GM12878 (cell line): ENCODE results near the gene ISG20. TPM values are rescaled to one million over a fixed set of nuclear protein-coding genes. Genes with fewer than 3 reads are reported as not detected.
A peak's percentile ranks its signal among the peaks of the same experiment; 100 is the strongest.

Experiments used
- ATAC-seq: fragments of 200-7000 bp; cut with Tn5 transposase; 3 replicates; pipeline ENCODE4 v1.9.1; 2020; ENCODE audit warnings: mild to moderate bottlenecking, moderate library complexity
- BruUV-seq: library from RNA; stranded (reverse); fragments of 400-500 nt; replicated peaks from 2 replicates; lab custom pipeline; 2021; lab: Mats Ljungman, UMichigan
- CTCF ChIA-PET: fragments of 300-600 bp; sonication (Branson Sonifier 250); formaldehyde crosslinking; extraction: SDS; loops from one replicate; lab custom pipeline; 2021; ENCODE audit warnings: inconsistent platforms; lab: Yijun Ruan, JAX
- POLR2A ChIA-PET: fragments of 350-600 bp; formaldehyde crosslinking; extraction: SDS; loops from one replicate; lab custom pipeline; 2021; ENCODE audit warnings: inconsistent platforms; lab: Charles Lee
- RAD21 ChIA-PET: fragments of 300-600 bp; sonication (Branson Sonifier 250); formaldehyde crosslinking; loops from one replicate; lab custom pipeline; 2023; ENCODE audit warnings: antibody characterized with exemption; ENCODE audit not compliant: unreplicated experiment; lab: Charles Lee
- SMC1A ChIA-PET: fragments of 300-600 bp; sonication (Branson Sonifier 250); formaldehyde crosslinking; loops from one replicate; lab custom pipeline; 2023; ENCODE audit not compliant: unreplicated experiment, uncharacterized antibody; lab: Charles Lee
- DNase-seq: peaks from one replicate; pipeline ENCODE4 v3.0.0-alpha.2; 2011; ENCODE audit warnings: low read depth, low spot score
- FAIRE-seq: peaks from 3 replicates; lab custom pipeline; 2011; peaks lifted over from hg19 to GRCh38; lab: Jason Lieb, UNC
- H2AFZ ChIP-seq: 2 replicates; pipeline ENCODE4 v1.6.0; 2011; ENCODE audit warnings: low read depth, low read length, control low read depth; ENCODE audit not compliant: control insufficient read depth
- H3K27ac ChIP-seq: 2 replicates; pipeline ENCODE4 v1.5.1; 2011; ENCODE audit warnings: control low read depth; ENCODE audit not compliant: control insufficient read depth, insufficient read depth
- H3K27me3 ChIP-seq, 2 experiments: replicated peaks in 1 of 2; 2 replicates each; pipeline versions ENCODE4 v1.6.0 to v1.6.1; 2011; ENCODE audit warnings: low read length in 1 of 2; ENCODE audit not compliant: control insufficient read depth in 2 of 2, insufficient read depth in 2 of 2
- H3K36me3 ChIP-seq, 2 experiments: 2 replicates each; pipeline ENCODE4 v1.5.1; 2011; ENCODE audit warnings: low read length in 1 of 2; ENCODE audit not compliant: control insufficient read depth in 2 of 2, insufficient read depth in 2 of 2
- H3K4me1 ChIP-seq: 2 replicates; pipeline ENCODE4 v1.6.1; 2011; ENCODE audit warnings: mild to moderate bottlenecking, low read length, moderate library complexity, mixed read lengths; ENCODE audit not compliant: control insufficient read depth, insufficient read depth
- H3K4me2 ChIP-seq: 2 replicates; pipeline ENCODE4 v1.6.0; 2011; ENCODE audit warnings: control low read depth; ENCODE audit not compliant: control insufficient read depth, insufficient read depth
- H3K4me3 ChIP-seq: fragments of 200-600 bp; sonication (generic); 2 replicates; pipeline ENCODE4 v1.5.1; 2016
- H3K79me2 ChIP-seq: 2 replicates; pipeline ENCODE4 v1.6.0; 2011; ENCODE audit warnings: low read length; ENCODE audit not compliant: control insufficient read depth, insufficient read depth
- H3K9ac ChIP-seq: 2 replicates; pipeline ENCODE4 v1.8.0; 2011; ENCODE audit warnings: low read length, control low read depth, mixed read lengths; ENCODE audit not compliant: control insufficient read depth, insufficient read depth
- H3K9me3 ChIP-seq: replicated peaks from 3 replicates; pipeline ENCODE4 v1.5.1; 2011; ENCODE audit warnings: mild to moderate bottlenecking, low read length; ENCODE audit not compliant: control insufficient read depth, insufficient read depth
- H4K20me1 ChIP-seq: 2 replicates; pipeline ENCODE4 v1.6.0; 2011; ENCODE audit not compliant: control insufficient read depth, insufficient read depth
- DPF2 ChIP-seq: fragments of 450-650 bp; IDR thresholded peaks from 2 replicates; pipeline ENCODE4 v1.6.1; 2017; ENCODE audit warnings: mild to moderate bottlenecking
- IKZF2 ChIP-seq, 2 experiments: fragments of 450-650 bp; IDR thresholded peaks; 2 replicates each; pipeline ENCODE4 v1.6.1; 2017; ENCODE audit warnings: mild to moderate bottlenecking in 2 of 2, moderate library complexity in 2 of 2
- MEF2A ChIP-seq: IDR thresholded peaks from 2 replicates; pipeline ENCODE4 v1.6.1; 2011; ENCODE audit warnings: low read depth, mild to moderate bottlenecking, low read length, moderate library complexity; ENCODE audit not compliant: insufficient read depth
- MTA2 ChIP-seq: fragments of 450-650 bp; IDR thresholded peaks from 2 replicates; pipeline ENCODE4 v1.6.1; 2016; ENCODE audit warnings: low read depth, mild to moderate bottlenecking, moderate library complexity
- PAX8 ChIP-seq: fragments of 450-650 bp; IDR thresholded peaks from 2 replicates; pipeline ENCODE4 v1.6.1; 2017; ENCODE audit warnings: mild to moderate bottlenecking, moderate library complexity
- RBBP5 ChIP-seq: fragments of 200-600 bp; sonication (generic); conservative IDR thresholded peaks from 2 replicates; pipeline ENCODE4 v1.6.1; 2016
- TARDBP ChIP-seq: IDR thresholded peaks from 2 replicates; pipeline ENCODE4 v1.6.1; 2016; ENCODE audit warnings: borderline replicate concordance
- YBX1 ChIP-seq: fragments of 450-650 bp; IDR thresholded peaks from 2 replicates; pipeline ENCODE4 v1.6.1; 2016; ENCODE audit warnings: antibody characterized with exemption
- YY1 ChIP-seq: IDR thresholded peaks from 2 replicates; pipeline ENCODE4 v1.6.1; 2011; ENCODE audit warnings: low read depth, mild to moderate bottlenecking, low read length
- ZZZ3 ChIP-seq: IDR thresholded peaks from 2 replicates; pipeline ENCODE4 v1.6.1; 2011; ENCODE audit warnings: low read depth; ENCODE audit not compliant: control insufficient read depth, insufficient read length
- WGBS: methylation state at CpG from one replicate; pipeline ENCODE4 v1.1.6; 2016; ENCODE audit warnings: low lambda C conversion rate; ENCODE audit not compliant: insufficient replicate concordance, insufficient coverage; ENCODE audit errors: missing lambda C conversion rate; 5-methylcytosine and 5-hydroxymethylcytosine counted together
- in situ Hi-C: fragments of 300-500 bp; cut with MboI; formaldehyde crosslinking; loops from 9 replicates; pipeline ENCODE4 v1.14.3; 2018; ENCODE audit warnings: mixed read lengths
- intact Hi-C: fragments of 100-400 bp; cut with micrococcal nuclease; formaldehyde crosslinking; loops from one replicate; pipeline ENCODE4 v1.14.2; 2022; ENCODE audit not compliant: unreplicated experiment
- polyA plus RNA-seq, 11 experiments: library from polyadenylated mRNA; depleted of rRNA in 4 of 11; unstranded in 6 of 11; stranded (reverse) in 5 of 11; fragments of >200 nt; fragmentation: Nextera tagmentation in 4 of 11; fragmentation: Illumina TruSeq in 1 of 11; extraction: Ambion mirVana in 4 of 11; extraction: Trizol in 1 of 11; gene quantifications; 1 replicate in 1 of 11; 2 replicates in 10 of 11; pipeline versions ENCODE4 v1.2.1 to v1.2.3, GENCODE V29; 2011 to 2016; ENCODE audit warnings: inconsistent platforms in 2 of 11, missing spikeins in 2 of 11, low read depth in 1 of 11
- total RNA-seq, 4 experiments: library from RNA; depleted of rRNA in 3 of 4; stranded (reverse); fragments of >200 nt in 3 of 4; fragmentation: Illumina TruSeq in 1 of 4; extraction: Trizol in 1 of 4; gene quantifications; 2 replicates each; pipeline versions ENCODE4 v1.2.1 to v1.2.3, GENCODE V29; 2013 to 2021
- TF ChIP-seq, protein P1 (sequence below): fragments of 450-650 bp; IDR thresholded peaks from 2 replicates; pipeline ENCODE4 v1.6.1; 2017; ENCODE audit warnings: antibody characterized with exemption, mild to moderate bottlenecking, moderate library complexity
- TF ChIP-seq, protein P2 (sequence below): fragments of 450-650 bp; formaldehyde crosslinking; IDR thresholded peaks from 2 replicates; pipeline ENCODE4 v1.5.0; 2022; ENCODE audit warnings: mild to moderate bottlenecking, missing genetic modification characterization
- TF ChIP-seq, protein P3 (sequence below): fragments of 450-650 bp; conservative IDR thresholded peaks from 2 replicates; pipeline ENCODE4 v1.6.1; 2017; ENCODE audit warnings: mild to moderate bottlenecking, moderate library complexity
- TF ChIP-seq, protein P4 (sequence below): fragments of 450-650 bp; IDR thresholded peaks from 2 replicates; pipeline ENCODE4 v1.6.1; 2018; ENCODE audit warnings: borderline replicate concordance, mild to moderate bottlenecking; ENCODE audit not compliant: partially characterized antibody

ISG20 gene
- total and polyA plus RNA-seq, 10 of the 15 experiments (the other 5 are each of a cell fraction or from before 2014, with no cell fraction given), result 23.4 to 210 (median 85.9) TPM

DNA sequence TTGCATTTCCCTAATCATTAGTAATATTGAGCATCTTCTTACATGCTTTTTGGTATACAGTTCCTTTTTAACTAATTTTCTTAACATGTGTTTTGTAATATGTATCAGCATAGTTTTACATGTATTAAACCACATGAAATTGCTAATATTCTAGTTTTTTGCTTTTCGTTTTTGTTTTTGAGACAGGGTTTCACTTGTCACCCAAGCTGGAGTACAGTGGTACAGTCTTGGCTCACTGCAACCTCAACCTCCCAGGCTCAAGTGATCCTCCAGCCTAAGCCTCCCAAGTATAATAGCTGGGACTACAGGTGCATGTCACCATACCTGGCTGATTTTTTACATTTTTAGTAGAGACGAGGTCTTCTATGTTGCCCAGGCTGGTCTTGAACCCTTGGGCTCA, 4.4 kb upstream of the ISG20 start:
- Histone ChIP-seq H3K4me1 (peaks cover 57% of the 10 kb centered on the region), H3K4me3 (no peak overlapping the region), H3K36me3 (peaks cover 8 to 18% of the 10 kb centered on the region in 2 experiments; a peak in 3 of 4 replicates), H3K9ac (no peak overlapping the region), H3K27ac (peak overlapping the region; percentile 79), H3K9me3 (no peaks in the 10 kb centered on the region), H4K20me1 (no peaks in the 10 kb centered on the region; the same call in none of the 2 replicates), H3K79me2 (peaks cover 30% of the 10 kb centered on the region), H3K27me3 (no peaks in the 10 kb centered on the region), H2AFZ (no peak overlapping the region), H3K4me2 (peak overlapping the region; percentile 32)
- intact Hi-C loops (no loop called here), in situ Hi-C loops (no loop called here)
- 0% methylated on average over 2 of the region's 2 CpGs for WGBS
- no peak for FAIRE-seq
- DNase-seq, result no peak
- BruUV-seq, result no TSS peak
- ChIA-PET POLR2A (interaction anchor here (1.5 to 1.9 kb wide), 2 partner anchors 8 to 9 kb away, joined by 4 to 8 read pairs; no protein-coding TSS in a partner anchor), RAD21 (interaction anchor here (0.8 to 3.4 kb wide), 3 partner anchors 10 to 22 kb away, joined by 3 to 29 read pairs (median 3); no protein-coding TSS in a partner anchor), CTCF (interaction anchor here (2.0 to 2.7 kb wide), 5 partner anchors 10 to 30 kb away, joined by 6 to 30 read pairs (median 14); no protein-coding TSS in a partner anchor), SMC1A (interaction anchor here (0.9 to 5.6 kb wide), 5 partner anchors 8 to 22 kb away, joined by 3 to 35 read pairs (median 8); no protein-coding TSS in a partner anchor)
- ATAC-seq, result no peak
- TF ChIP-seq RBBP5 (no peak), IKZF2 (IDR thresholded peaks at IDR 0.05) (no peak), MEF2A (no peak), YY1 (no peak), YBX1 (no peak), DPF2 (no peak), TARDBP (no peak), PAX8 (no peak), MTA2 (no peak), ZZZ3 (no peak)
- TF ChIP-seq, protein P1, sequence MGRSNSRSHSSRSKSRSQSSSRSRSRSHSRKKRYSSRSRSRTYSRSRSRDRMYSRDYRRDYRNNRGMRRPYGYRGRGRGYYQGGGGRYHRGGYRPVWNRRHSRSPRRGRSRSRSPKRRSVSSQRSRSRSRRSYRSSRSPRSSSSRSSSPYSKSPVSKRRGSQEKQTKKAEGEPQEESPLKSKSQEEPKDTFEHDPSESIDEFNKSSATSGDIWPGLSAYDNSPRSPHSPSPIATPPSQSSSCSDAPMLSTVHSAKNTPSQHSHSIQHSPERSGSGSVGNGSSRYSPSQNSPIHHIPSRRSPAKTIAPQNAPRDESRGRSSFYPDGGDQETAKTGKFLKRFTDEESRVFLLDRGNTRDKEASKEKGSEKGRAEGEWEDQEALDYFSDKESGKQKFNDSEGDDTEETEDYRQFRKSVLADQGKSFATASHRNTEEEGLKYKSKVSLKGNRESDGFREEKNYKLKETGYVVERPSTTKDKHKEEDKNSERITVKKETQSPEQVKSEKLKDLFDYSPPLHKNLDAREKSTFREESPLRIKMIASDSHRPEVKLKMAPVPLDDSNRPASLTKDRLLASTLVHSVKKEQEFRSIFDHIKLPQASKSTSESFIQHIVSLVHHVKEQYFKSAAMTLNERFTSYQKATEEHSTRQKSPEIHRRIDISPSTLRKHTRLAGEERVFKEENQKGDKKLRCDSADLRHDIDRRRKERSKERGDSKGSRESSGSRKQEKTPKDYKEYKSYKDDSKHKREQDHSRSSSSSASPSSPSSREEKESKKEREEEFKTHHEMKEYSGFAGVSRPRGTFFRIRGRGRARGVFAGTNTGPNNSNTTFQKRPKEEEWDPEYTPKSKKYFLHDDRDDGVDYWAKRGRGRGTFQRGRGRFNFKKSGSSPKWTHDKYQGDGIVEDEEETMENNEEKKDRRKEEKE, result no peak
- TF ChIP-seq, protein P2, sequence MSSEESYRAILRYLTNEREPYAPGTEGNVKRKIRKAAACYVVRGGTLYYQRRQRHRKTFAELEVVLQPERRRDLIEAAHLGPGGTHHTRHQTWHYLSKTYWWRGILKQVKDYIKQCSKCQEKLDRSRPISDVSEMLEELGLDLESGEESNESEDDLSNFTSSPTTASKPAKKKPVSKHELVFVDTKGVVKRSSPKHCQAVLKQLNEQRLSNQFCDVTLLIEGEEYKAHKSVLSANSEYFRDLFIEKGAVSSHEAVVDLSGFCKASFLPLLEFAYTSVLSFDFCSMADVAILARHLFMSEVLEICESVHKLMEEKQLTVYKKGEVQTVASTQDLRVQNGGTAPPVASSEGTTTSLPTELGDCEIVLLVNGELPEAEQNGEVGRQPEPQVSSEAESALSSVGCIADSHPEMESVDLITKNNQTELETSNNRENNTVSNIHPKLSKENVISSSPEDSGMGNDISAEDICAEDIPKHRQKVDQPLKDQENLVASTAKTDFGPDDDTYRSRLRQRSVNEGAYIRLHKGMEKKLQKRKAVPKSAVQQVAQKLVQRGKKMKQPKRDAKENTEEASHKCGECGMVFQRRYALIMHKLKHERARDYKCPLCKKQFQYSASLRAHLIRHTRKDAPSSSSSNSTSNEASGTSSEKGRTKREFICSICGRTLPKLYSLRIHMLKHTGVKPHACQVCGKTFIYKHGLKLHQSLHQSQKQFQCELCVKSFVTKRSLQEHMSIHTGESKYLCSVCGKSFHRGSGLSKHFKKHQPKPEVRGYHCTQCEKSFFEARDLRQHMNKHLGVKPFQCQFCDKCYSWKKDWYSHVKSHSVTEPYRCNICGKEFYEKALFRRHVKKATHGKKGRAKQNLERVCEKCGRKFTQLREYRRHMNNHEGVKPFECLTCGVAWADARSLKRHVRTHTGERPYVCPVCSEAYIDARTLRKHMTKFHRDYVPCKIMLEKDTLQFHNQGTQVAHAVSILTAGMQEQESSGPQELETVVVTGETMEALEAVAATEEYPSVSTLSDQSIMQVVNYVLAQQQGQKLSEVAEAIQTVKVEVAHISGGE (CRISPR knock-in tag), result no peak
- TF ChIP-seq, protein P3, sequence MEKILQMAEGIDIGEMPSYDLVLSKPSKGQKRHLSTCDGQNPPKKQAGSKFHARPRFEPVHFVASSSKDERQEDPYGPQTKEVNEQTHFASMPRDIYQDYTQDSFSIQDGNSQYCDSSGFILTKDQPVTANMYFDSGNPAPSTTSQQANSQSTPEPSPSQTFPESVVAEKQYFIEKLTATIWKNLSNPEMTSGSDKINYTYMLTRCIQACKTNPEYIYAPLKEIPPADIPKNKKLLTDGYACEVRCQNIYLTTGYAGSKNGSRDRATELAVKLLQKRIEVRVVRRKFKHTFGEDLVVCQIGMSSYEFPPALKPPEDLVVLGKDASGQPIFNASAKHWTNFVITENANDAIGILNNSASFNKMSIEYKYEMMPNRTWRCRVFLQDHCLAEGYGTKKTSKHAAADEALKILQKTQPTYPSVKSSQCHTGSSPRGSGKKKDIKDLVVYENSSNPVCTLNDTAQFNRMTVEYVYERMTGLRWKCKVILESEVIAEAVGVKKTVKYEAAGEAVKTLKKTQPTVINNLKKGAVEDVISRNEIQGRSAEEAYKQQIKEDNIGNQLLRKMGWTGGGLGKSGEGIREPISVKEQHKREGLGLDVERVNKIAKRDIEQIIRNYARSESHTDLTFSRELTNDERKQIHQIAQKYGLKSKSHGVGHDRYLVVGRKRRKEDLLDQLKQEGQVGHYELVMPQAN, result no peak
- TF ChIP-seq, protein P4, sequence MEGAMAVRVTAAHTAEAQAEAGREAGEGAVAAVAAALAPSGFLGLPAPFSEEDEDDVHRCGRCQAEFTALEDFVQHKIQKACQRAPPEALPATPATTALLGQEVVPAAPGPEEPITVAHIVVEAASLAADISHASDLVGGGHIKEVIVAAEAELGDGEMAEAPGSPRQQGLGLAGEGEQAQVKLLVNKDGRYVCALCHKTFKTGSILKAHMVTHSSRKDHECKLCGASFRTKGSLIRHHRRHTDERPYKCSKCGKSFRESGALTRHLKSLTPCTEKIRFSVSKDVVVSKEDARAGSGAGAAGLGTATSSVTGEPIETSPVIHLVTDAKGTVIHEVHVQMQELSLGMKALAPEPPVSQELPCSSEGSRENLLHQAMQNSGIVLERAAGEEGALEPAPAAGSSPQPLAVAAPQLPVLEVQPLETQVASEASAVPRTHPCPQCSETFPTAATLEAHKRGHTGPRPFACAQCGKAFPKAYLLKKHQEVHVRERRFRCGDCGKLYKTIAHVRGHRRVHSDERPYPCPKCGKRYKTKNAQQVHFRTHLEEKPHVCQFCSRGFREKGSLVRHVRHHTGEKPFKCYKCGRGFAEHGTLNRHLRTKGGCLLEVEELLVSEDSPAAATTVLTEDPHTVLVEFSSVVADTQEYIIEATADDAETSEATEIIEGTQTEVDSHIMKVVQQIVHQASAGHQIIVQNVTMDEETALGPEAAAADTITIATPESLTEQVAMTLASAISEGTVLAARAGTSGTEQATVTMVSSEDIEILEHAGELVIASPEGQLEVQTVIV, result no peak
